Hematopoietic multipotent progenitor cell (in vitro differentiated cells): ENCODE data around the gene GTF3C1. TPM values are rescaled to one million over a fixed set of nuclear protein-coding genes. Genes with fewer than 3 reads are reported as not detected.

Source experiments
- DNase-seq, 3 donors: peaks; one replicate each; pipeline ENCODE4 v3.0.0-alpha.2; 2011 to 2015; ENCODE audit warnings: low read depth in 2 of 3, low spot score in 2 of 3
- total RNA-seq: library from RNA; depleted of rRNA; stranded (reverse); fragments of >200 nt; gene quantifications from one replicate; pipeline ENCODE4 v1.2.3, GENCODE V29; 2012

GTF3C1 gene
- total RNA-seq, 1 donor: 70.8 TPM

- no peak for DNase-seq
These were observed 23.5 kb downstream of the GTF3C1 start for GRCh38 chr16:27526180-27526579.

DNA sequence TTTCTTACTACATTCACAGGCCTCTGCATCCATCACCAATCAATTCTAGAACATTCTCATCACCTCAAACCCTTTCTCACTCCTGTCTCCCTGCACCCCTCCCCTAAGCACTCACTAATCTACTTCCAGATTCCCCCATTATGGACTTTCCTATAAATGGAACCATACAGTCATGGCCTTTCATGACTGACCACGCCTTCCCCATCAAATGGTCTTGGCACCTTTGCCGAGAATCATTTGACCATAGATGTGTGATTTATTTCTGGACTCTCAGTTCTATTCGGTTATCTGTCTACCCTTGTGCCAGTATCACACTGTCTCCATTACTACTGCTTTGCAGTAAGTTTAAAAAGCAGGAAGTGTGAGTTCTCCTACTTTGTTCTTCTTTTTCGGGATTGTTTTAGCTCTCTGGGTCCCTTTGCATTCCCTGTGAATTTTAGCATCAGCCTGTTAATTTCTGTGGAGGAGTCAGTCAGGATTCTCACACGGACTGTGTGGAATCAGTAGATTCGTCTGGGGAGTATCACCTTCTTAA, 27.5 kb downstream of the GTF3C1 start:
- no peak for DNase-seq

- DNase-seq: no peak
These were observed 28.6 kb downstream of the GTF3C1 start for GRCh38 chr16:27520982-27521673.

DNA sequence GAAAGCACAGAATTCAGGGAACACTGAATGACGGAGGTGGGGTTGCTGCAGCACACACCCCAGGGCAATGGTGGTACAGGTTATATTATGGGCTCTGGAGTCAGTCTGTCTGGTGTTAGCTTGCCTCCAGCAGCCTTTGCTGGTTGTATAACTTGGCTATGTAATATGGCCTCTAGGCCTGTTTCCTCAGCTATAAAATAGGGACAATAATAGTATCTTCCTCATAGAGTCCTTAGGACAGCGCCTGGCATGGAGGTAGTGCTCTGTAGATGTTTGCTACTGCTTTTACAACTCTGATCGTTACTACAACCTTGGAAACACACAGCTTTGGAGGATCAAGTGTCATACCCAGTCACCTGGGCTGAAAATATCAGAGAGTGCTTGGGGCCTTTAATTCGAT, 31.5 kb downstream of the GTF3C1 start:
- DNase-seq: no peak

DNA sequence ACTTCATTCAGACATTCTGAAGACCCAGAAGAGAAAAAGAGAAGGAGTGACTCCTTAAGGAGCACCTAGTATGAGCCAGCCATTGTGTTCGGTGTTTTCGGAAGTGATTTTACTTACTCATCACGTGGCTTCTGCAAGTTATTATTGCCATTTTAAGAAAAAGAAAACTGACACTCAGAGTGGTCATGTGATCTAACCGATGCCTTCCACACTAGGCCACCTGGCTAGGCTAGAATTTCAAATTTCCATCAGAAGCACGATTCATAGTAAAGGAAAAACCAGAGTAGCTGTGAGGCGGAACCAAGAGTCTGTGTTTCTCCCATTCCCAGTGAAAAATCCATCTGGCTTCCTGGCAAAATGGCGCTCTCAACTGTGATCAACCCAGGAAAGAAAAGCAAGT, 32.0 kb downstream of the GTF3C1 start:
- DNase-seq: no peak

DNA sequence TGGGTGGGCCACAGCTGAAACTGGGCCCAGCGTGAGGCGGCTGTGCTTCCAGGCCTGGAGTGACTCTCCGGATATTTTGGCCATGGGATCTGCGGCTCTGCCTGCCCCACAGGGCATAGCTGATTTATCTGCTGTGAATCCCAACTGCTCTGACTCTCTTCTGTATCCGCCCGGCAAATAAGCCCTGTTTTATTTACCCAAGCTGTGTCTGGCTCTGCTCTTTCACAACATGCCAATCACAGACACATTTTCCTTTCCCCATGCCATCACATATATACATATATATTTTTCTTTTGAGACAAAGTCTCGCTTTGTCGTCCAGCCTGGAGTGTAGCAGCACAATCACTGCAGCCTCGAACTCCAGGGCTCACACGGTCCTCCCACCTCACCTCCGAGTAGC, 33.3 kb downstream of the GTF3C1 start:
- DNase-seq: no peak

GRCh38 chr16:27515874-27516353, 33.8 kb downstream of the GTF3C1 start:
- peak in 2 of 3 donors; percentile 28 to 40 for DNase-seq

DNA sequence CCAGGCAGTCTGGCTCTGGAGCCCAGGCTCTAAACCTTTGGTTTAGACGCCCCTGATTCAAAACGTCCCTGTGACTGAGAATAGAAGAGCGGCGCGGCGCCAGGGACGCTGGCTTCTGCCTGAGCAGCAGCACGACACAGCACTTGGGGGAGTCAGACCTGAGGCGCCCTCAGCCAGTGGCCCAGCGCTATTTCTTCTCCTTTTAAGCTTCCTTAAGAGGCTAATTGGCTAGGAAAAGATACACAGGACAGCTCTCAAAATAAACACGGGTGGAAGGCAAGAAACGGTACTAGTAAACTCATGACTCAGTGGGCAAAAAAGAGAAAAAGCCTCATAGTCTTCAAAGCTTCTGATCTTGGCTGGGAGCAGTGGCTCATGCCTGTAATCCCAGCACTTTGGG, 34.9 kb downstream of the GTF3C1 start:
- no peak for DNase-seq

- DNase-seq: no peak
These were observed 37.9 kb downstream of the GTF3C1 start for GRCh38 chr16:27511657-27512448.

DNA sequence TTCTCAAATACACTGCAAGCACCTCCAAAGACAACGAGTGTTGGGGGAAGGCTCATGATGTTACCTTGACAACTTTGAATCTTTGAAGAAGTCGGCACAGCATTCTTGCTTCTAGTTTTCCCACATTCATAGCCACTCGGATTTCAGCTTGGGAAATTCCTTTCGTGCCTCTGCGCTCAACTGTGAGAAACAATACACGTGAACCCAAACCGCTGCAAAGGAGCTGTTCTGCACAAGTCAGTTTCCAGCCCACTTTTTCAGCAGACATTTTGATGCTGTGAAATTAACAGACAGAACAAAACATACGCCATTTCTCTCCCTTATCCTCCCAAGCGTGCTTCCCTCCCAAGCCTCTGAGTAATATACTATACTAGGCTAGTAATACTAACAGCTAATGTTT, 41.2 kb downstream of the GTF3C1 start:
- DNase-seq: no peak

- DNase-seq: no peak
These were observed 42.9 kb downstream of the GTF3C1 start for GRCh38 chr16:27506771-27507170.

- DNase-seq: no peak
These were observed 44.1 kb downstream of the GTF3C1 start for GRCh38 chr16:27505297-27506236.

- no peak for DNase-seq
These were observed 46.1 kb downstream of the GTF3C1 start for GRCh38 chr16:27503662-27504061.

DNA sequence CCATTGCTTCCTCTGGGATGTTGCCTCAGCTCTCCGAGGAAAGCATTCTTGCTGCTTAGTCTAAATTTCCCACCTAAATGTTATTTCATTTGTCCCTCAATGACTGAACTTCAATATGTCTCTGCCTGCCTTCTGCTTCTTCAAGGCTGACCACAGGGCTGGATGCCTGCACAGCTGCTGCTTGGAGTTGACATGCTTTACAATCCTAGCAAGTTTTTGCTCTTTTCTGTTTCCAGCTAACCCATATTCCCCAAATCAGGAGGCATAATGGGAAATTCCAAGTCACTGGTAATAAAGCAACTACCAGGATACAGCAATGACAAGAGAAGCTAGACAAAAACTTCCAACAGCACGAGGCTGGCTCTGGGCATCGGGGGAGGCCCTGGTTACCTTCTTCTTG, 48.9 kb downstream of the GTF3C1 start:
- no peak for DNase-seq

- no peak for DNase-seq
These were observed 50.1 kb downstream of the GTF3C1 start for GRCh38 chr16:27499659-27500055.

GRCh38 chr16:27498916-27499658, 50.6 kb downstream of the GTF3C1 start:
- DNase-seq: no peak

DNA sequence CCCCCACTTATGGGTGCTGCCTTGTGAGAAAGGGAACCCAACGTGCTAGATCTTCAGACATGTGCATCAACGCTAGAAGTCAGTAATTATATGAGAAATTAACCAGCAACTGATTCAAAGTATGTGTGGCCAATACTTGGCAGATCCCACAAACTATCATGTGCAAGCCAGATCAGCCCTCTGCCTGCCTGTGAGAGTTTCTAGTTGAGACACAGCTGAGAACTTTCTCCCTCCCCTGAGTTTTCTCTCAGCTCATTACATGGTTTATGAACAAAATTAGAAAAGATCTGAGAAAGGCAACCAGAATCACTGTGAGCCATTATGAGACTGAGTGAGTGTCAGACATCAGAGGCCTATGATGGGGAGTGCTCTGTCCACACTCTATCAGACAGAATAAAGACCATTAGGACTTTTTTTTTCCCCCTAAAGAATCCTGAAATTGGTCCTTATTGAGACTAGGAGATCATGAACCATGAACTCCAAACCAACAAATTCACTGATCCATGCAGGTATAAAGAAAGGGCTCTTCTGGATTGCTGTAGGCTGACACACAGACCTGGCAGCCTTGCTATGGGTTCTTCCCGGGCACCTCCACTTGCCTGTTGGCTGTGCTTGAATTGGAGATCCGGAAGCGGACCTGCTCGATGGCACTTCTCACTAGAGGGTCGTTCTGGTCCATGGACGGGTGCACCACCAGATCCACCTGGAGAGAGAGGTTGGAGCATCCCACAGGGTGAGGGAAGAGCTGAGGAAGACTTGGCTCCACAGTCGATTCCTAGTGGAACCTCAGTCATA, 51.5 kb downstream of the GTF3C1 start:
- DNase-seq: no peak

- DNase-seq: no peak
These were observed 54.5 kb downstream of the GTF3C1 start for GRCh38 chr16:27495191-27495590.

GRCh38 chr16:27492588-27492979, 57.1 kb downstream of the GTF3C1 start:
- DNase-seq: no peak
